HepG2 (cell line): ENCODE results near the gene MYH7. TPM values are rescaled to one million over a fixed set of nuclear protein-coding genes. Genes with fewer than 3 reads are reported as not detected.

Experiments used
- BCL6 ChIP-seq: IDR thresholded peaks from 2 replicates; pipeline ENCODE4 v1.6.1; 2016; ENCODE audit warnings: missing genetic modification reagents, missing compliant biosample characterization
- FOXO1 ChIP-seq: sonication (generic); formaldehyde crosslinking; IDR thresholded peaks from 2 replicates; pipeline ENCODE4 v1.4.0; 2020; ENCODE audit warnings: missing genetic modification reagents
- MEF2D ChIP-seq: sonication (generic); formaldehyde crosslinking; IDR thresholded peaks from 2 replicates; pipeline ENCODE4 v1.5.1; 2020; ENCODE audit warnings: mild to moderate bottlenecking, missing genetic modification reagents
- MIER2 ChIP-seq: IDR thresholded peaks from 2 replicates; pipeline ENCODE4 v1.6.1; 2016; ENCODE audit warnings: missing biosample characterization, missing genetic modification reagents
- NBN ChIP-seq: fragments of 450-650 bp; conservative IDR thresholded peaks from 2 replicates; pipeline ENCODE4 v1.6.1; 2017
- NFAT5 ChIP-seq: sonication (generic); formaldehyde crosslinking; IDR thresholded peaks from 2 replicates; pipeline ENCODE4 v1.4.0; 2020; ENCODE audit warnings: missing genetic modification reagents
- PTBP1 ChIP-seq: fragments of 200-400 bp; formaldehyde crosslinking; IDR thresholded peaks from 2 replicates; pipeline ENCODE4 v1.6.1; 2018; ENCODE audit warnings: low read length, low read depth; ENCODE audit not compliant: poor library complexity, severe bottlenecking
- RBAK ChIP-seq: sonication (generic); formaldehyde crosslinking; IDR thresholded peaks from 2 replicates; pipeline ENCODE4 v1.5.1; 2020; ENCODE audit warnings: mild to moderate bottlenecking, missing genetic modification reagents
- RNF219 ChIP-seq: sonication (generic); formaldehyde crosslinking; IDR thresholded peaks from 2 replicates; pipeline ENCODE4 v1.5.0; 2020; ENCODE audit warnings: mild to moderate bottlenecking, missing genetic modification reagents
- SKI ChIP-seq: fragments of 450-650 bp; IDR thresholded peaks from one replicate; pipeline ENCODE4 v1.6.1; 2018; ENCODE audit warnings: mild to moderate bottlenecking; ENCODE audit not compliant: partially characterized antibody
- SMYD3 ChIP-seq: sonication (generic); formaldehyde crosslinking; IDR thresholded peaks from 2 replicates; pipeline ENCODE4 v1.8.1; 2023; ENCODE audit warnings: mild to moderate bottlenecking, missing genetic modification reagents
- TBX2 ChIP-seq: sonication (generic); formaldehyde crosslinking; IDR thresholded peaks from 2 replicates; pipeline ENCODE4 v1.5.0; 2020; ENCODE audit warnings: missing genetic modification reagents, mild to moderate bottlenecking, borderline replicate concordance
- TGIF2 ChIP-seq: IDR thresholded peaks from 2 replicates; pipeline ENCODE4 v1.6.1; 2016; ENCODE audit warnings: control low read depth, missing compliant biosample characterization
- ZFP36L1 ChIP-seq: sonication (generic); formaldehyde crosslinking; IDR thresholded peaks from 2 replicates; pipeline ENCODE4 v1.8.0; 2022; ENCODE audit warnings: mild to moderate bottlenecking, missing genetic modification reagents, moderate library complexity
- ZNF44 ChIP-seq: sonication (generic); formaldehyde crosslinking; IDR thresholded peaks from 2 replicates; pipeline ENCODE4 v1.5.1; 2020; ENCODE audit warnings: mild to moderate bottlenecking, missing genetic modification reagents
- ZNF660 ChIP-seq: sonication (generic); formaldehyde crosslinking; IDR thresholded peaks from 2 replicates; pipeline ENCODE4 v1.5.1; 2020; ENCODE audit warnings: mild to moderate bottlenecking, low read depth, missing genetic modification reagents, borderline replicate concordance
- ZNF678 ChIP-seq: sonication (generic); formaldehyde crosslinking; IDR thresholded peaks from 2 replicates; pipeline ENCODE4 v1.4.0; 2020; ENCODE audit warnings: mild to moderate bottlenecking, missing genetic modification reagents
- ZNF782 ChIP-seq: sonication (generic); formaldehyde crosslinking; IDR thresholded peaks from 2 replicates; pipeline ENCODE4 v1.4.0; 2020; ENCODE audit warnings: missing genetic modification reagents, mild to moderate bottlenecking, borderline replicate concordance
- ZNF790 ChIP-seq: sonication (generic); formaldehyde crosslinking; IDR thresholded peaks from 2 replicates; pipeline ENCODE4 v1.8.0; 2022; ENCODE audit warnings: missing genetic modification reagents, mild to moderate bottlenecking, borderline replicate concordance
- ZNF839 ChIP-seq: sonication (generic); formaldehyde crosslinking; IDR thresholded peaks from 2 replicates; pipeline ENCODE4 v1.4.0; 2020; ENCODE audit warnings: missing genetic modification reagents, mild to moderate bottlenecking, borderline replicate concordance
- polyA plus RNA-seq, 8 experiments: library from polyadenylated mRNA; depleted of rRNA in 3 of 8; stranded (reverse) in 7 of 8; unstranded in 1 of 8; fragments of >200 nt; fragmentation: Illumina TruSeq in 4 of 8; extraction: Trizol in 4 of 8; gene quantifications; 2 replicates each; pipeline versions ENCODE4 v1.2.1 to v1.2.3, GENCODE V29; 2011 to 2016; ENCODE audit warnings: low read depth in 4 of 8, missing spikeins in 1 of 8, mixed read lengths in 1 of 8; ENCODE audit not compliant: insufficient read depth in 1 of 8
- total RNA-seq, 5 experiments: library from RNA; depleted of rRNA; stranded (reverse); fragments of >200 nt; fragmentation: Illumina TruSeq; extraction: Trizol; gene quantifications; 2 replicates each; pipeline ENCODE4 v1.2.3, GENCODE V29; 2016; ENCODE audit warnings: low read depth in 1 of 5
- TF ChIP-seq, protein P1 (sequence below): sonication (generic); formaldehyde crosslinking; IDR thresholded peaks from 2 replicates; pipeline ENCODE4 v1.8.1; 2023; ENCODE audit warnings: mild to moderate bottlenecking, missing genetic modification reagents, borderline replicate concordance

MYH7 gene
- total and polyA plus RNA-seq, 2 of the 13 experiments (the other 11 are each of a cell fraction or from before 2014, with no cell fraction given), result 0.04 TPM; not detected in 1

DNA sequence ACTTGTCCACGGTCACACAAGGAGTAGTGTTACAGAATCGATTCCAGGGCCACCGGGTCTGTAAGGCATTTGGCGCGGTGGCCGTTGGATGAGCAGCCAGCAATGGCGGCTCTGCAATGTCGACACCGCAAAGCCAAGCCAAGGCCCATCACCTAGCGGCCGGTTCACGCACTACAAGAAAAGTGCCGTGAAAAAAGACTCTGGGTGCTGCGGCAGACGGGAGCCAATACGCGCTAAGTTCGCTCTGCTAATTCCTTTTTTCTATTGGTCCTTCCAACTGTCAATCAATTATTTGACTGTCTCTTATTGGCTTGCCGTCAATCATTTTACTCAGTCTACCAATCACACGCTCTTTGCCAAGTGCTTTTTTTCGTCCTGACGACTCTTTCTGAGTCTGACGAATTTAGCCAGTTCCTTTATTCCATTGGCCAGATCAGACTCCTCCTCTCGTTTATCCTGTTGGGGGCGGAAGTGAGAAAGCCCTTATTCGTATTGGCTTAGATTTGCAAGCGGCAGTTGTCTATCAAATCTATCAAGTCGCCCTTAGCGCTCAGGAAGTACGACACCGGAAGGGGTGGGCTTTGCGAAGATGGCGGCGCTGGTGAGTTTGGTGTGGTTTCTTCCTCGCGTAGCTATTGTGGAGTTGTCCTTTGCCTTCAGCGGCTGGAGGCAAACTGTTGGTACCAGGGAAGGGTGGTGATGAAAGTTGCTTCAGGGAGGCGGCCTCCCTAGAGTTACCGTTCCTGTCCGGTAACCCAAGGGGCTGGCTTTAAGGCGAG is 33.9 kb upstream of the MYH7 start, which contains the start of gene NGDN (continued):
- TF ChIP-seq NFAT5 (CRISPR knock-in tag), result peak; percentile 96
- no peak for TF ChIP-seq NBN
- 0 out of 2 replicates have a peak, but pooled peaks have one; percentile 8 for TF ChIP-seq RBAK
- peak; percentile 79 for TF ChIP-seq ZNF839 (CRISPR knock-in tag)
- TF ChIP-seq, protein P1, sequence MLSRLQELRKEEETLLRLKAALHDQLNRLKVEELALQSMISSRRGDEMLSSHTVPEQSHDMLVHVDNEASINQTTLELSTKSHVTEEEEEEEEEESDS (CRISPR knock-in tag), result peak; percentile 90; the same call in 1 of the 2 replicates
- TF ChIP-seq ZNF44 (CRISPR knock-in tag), result no peak; the same call in 1 of the 2 replicates
- TF ChIP-seq ZNF782 (CRISPR knock-in tag), result peak; percentile 97
- TF ChIP-seq RNF219 (CRISPR knock-in tag), result peak; percentile 18; the same call in 1 of the 2 replicates
- TF ChIP-seq TGIF2 (CRISPR knock-in tag), result peak; percentile 38; the same call in 1 of the 2 replicates
- 0 out of 2 replicates have a peak, but pooled peaks have one; percentile 57 for TF ChIP-seq ZNF790
- TF ChIP-seq SMYD3 (CRISPR knock-in tag), result peak; percentile 88; the same call in 1 of the 2 replicates
- TF ChIP-seq ZFP36L1, result 0 out of 2 replicates have a peak, but pooled peaks have one; percentile 29
- peak; percentile 94 for TF ChIP-seq PTBP1
- TF ChIP-seq MEF2D (CRISPR knock-in tag), result peak; percentile 90
- TF ChIP-seq TBX2 (CRISPR knock-in tag), result peak; percentile 94; the same call in 1 of the 2 replicates
- no peak for TF ChIP-seq ZNF660 (CRISPR knock-in tag)
- TF ChIP-seq SKI, result peak; percentile 44
- peak; percentile 88; the same call in 1 of the 2 replicates for TF ChIP-seq ZNF678 (CRISPR knock-in tag)
- peak; percentile 69 for TF ChIP-seq BCL6 (CRISPR knock-in tag)
- peak; percentile 76 for TF ChIP-seq FOXO1 (CRISPR knock-in tag)
- TF ChIP-seq MIER2 (CRISPR knock-in tag), result peak; percentile 87
